LNCAP (cell line): ENCODE results near the gene ARL16.

ENCODE experiments used
- CTCF ChIP-seq: fragments of 450-650 bp; IDR thresholded peaks from 2 replicates; pipeline ENCODE4 v1.5.1; 2017; ENCODE audit warnings: mild to moderate bottlenecking

Gene ARL16

GRCh38 chr17:81648707-81649085, 34.9 kb downstream of the ARL16 start:
- no peak for TF ChIP-seq CTCF

DNA sequence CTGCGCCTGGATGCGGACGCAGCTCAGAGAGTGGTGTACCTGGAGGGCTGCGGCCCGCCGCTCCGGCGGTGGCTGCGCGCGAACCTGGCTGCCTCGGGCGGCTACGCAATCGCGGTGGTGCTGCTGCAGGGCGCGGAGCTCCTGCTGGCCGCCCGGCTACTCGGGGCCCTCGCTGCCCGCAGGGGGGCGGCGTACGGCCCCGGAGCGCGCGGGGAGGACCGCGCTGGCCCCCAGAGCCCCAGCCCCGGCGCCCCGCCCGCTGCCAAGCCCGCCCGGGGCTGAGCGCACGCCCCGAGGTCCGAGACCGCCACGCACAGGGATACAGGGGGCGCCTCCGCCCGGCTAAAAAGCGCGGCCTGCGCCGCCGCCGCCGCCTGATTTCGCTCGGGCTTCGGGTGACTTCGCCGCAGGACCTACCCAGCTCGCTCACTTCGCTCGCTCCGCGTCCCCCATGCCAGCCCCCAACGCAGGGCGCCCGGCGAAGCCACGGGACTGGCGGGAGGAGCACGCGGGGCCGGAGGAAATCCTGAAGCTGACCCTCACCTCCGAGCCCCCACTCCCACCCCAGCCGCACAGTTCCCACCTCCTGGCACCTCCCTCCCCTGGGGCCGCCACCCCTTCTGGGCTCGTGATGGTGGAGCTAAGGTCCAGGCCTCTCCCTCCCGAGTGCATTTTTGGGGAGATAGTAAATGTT, 35.4 kb downstream of the ARL16 start:
- no peak for TF ChIP-seq CTCF

DNA sequence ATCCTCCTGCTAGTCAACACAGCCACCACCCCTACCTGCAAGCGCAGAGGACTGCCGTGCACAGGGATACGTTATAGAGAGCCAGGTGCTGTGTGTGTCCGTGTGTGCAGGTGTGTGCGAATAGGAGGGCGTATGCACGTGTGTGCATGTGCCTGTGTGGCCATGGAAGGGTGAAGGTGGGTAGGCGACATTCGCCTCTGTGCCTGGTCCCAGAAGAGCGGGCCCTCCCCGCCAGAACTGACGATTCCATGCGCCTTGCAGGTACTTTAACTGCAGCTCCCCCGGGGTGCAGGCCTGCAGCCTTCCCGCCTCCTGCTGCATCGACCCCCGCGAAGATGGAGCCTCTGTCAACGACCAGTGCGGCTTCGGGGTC, 36.0 kb downstream of the ARL16 start:
- TF ChIP-seq CTCF = no peak

DNA sequence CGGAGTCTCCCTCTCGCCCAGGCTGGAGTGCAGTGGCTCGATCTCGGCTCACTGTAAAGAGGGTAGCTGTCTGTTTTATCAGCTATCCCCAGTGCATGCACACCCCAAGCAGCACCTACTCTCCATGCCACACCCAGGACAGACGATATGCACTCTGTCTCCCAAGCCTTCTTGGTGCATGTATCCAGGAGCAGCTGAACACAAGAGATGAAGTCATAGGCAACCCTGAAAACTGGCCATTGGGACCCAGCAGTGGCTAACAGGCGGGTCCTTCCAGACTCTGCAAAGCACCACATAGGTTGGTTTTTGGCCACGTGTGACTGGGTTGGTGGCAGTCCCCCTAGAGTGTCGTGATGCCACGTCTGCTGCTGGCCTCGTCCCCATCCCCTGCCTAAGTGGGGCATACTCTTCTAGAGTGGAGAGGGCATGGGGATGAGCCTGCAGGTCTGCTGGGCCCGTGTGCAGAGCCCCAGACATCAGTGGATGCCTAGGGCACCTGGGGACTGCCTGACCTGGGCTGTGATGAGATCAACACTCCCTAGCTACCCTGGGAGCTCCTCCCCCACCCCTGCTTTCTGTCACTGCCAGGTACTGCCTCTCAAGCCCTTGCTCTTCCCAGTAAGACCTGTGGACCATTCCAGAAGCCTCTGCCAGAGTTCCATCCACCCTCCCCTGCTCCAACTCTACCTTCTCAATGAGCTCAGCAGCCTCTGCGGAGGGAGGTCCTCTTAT, 36.6 kb downstream of the ARL16 start:
- TF ChIP-seq CTCF = no peak

DNA sequence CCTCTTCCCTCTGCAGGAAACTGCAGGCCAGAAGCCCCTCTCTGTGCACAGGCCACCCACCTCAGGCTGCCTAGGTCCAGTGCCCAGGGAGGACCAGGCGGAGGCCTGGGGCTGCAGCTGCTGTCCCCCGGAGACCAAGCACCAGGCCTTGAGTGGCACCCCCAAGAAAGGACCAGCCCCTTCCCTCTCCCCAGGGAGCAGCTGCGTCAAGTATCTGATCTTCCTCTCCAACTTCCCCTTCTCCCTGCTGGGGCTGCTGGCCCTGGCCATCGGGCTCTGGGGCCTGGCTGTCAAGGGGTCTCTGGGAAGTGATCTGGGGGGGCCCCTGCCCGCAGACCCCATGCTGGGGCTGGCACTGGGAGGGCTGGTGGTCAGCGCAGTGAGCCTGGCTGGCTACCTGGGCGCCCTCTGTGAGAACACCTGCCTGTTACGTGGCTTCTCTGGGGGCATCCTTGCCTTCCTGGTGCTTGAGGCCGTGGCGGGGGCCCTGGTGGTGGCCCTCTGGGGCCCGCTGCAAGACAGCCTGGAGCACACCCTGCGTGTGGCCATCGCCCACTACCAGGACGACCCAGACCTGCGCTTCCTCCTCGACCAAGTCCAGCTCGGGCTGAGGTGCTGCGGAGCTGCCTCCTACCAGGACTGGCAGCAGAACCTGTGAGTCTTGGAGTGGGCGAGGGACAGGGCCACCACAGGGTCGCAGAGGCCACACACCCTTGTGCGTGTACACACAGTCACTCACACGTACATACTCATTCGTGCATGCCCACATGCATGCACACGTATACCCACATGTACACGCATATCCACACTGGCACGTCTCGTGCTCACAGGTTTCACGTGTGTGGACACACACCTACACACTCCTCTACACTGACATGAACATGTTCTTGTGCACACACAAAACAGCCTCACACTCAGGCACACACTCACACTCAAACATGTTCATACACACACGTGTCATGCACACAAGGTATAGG, 38.3 kb downstream of the ARL16 start:
- no peak for TF ChIP-seq CTCF

DNA sequence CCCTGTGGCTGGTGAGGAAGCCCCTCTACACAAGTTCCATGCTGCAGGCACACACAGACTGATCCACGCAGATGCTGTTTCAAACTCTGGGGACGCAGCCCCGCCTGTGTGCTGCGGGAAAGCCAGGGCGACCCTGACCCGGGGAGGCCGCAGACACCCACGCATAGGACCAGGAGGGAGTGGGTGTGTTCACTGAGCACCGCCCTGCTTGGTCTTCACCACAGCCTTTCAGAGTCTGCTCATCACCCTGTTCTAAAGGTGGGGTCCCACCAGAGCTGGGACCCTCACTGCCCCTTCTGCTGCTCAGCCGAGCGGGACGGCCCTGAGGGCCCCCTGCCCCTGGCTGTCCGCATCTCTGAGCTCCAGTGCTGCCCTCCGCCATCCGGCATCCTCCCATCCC, 39.1 kb downstream of the ARL16 start:
- no peak for TF ChIP-seq CTCF

DNA sequence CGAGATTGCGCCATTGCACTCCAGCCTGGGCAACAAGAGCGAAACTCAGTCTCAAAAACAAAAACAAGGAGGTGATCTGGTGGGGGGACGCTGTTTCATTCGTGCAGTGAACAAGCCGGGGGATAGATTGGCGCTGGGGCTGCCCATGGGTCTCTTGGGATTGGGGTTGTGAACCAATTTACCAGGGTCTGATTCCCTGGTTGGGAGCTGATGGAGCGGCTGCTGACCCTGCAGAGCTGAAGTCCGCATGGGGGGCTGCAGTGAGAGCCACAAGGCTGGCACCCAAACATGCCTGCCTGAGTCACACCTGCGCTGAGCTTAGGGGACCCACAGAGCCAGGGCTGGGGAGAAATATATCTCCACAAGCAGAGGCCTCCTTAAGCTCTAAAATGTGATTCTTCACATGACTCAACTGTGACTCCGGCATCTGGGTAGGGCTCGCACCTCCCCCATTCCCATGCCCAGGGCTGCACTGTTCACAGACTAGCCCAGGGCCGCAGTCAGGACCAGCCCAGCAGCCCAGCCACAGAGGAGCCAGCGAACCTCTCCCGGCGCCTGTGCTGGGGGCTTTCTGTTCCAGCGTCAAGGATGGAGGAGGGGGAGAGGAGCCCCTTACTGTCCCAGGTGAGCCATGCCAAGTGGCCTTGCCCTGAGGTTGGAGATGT, 41.6 kb downstream of the ARL16 start:
- no peak for TF ChIP-seq CTCF
